K562 (cell line): ENCODE results near the gene ARHGEF38. TPM values are rescaled to one million over a fixed set of nuclear protein-coding genes. Genes with fewer than 3 reads are reported as not detected.
"Not testable (repeated sequence)": the region's sequence is repeated elsewhere in the genome, so short reads cannot be mapped to it uniquely, and the experiment has no call there.

ENCODE experiments used
- ATAC-seq: fragments of 200-7000 bp; cut with Tn5 transposase; 3 replicates; pipeline ENCODE4 v1.9.1; 2020; ENCODE audit warnings: moderate library complexity
- BruUV-seq: library from RNA; stranded (reverse); fragments of 400-500 nt; replicated peaks from 2 replicates; lab custom pipeline; 2021; lab: Mats Ljungman, UMichigan
- CTCF ChIA-PET: fragments of 300-600 bp; formaldehyde crosslinking; extraction: SDS; loops from one replicate; lab custom pipeline; 2021; ENCODE audit warnings: low intra/inter-chr PET ratio; lab: Yijun Ruan, JAX
- POLR2A ChIA-PET: fragments of 300-600, 350-650 bp; sonication (Branson Sonifier 250); formaldehyde crosslinking; extraction: SDS; loops from one replicate; lab custom pipeline; 2021; ENCODE audit warnings: antibody characterized with exemption, inconsistent platforms; lab: Yijun Ruan, JAX
- DNase-seq, 4 experiments: peaks; one replicate each; pipeline versions ENCODE4 v3.0.0 to v3.0.0-alpha.2; 2011 to 2018; ENCODE audit warnings: low spot score in 3 of 4, mixed read lengths in 3 of 4; ENCODE audit errors: extremely low read depth in 1 of 4
- FAIRE-seq: peaks from 2 replicates; lab custom pipeline; 2011; peaks lifted over from hg19 to GRCh38; lab: Jason Lieb, UNC
- H2AFZ ChIP-seq: 2 replicates; pipeline ENCODE4 v1.6.0; 2011; ENCODE audit warnings: low read depth, low read length, control low read depth, inconsistent platforms
- H3K27ac ChIP-seq: fragments of 200-600 bp; 3 replicates; pipeline ENCODE4 v1.8.0; 2011; ENCODE audit warnings: low read depth, mild to moderate bottlenecking, control low read depth, inconsistent platforms, low read length, moderate library complexity, mixed read lengths; ENCODE audit errors: extremely low read depth
- H3K27me3 ChIP-seq, 2 experiments: fragments of 300-600 bp in 1 of 2; 2 replicates in 1 of 2; 3 replicates in 1 of 2; pipeline versions ENCODE4 v1.6.0 to v1.8.0; 2011; ENCODE audit warnings: inconsistent platforms in 2 of 2, low read length in 2 of 2, mild to moderate bottlenecking in 1 of 2, mixed read lengths in 1 of 2, moderate library complexity in 1 of 2; ENCODE audit not compliant: control insufficient read depth in 2 of 2, insufficient read depth in 2 of 2
- H3K36me3 ChIP-seq: fragments of 300-600 bp; 3 replicates; pipeline ENCODE4 v1.8.0; 2011; ENCODE audit warnings: mild to moderate bottlenecking, low read length, inconsistent platforms; ENCODE audit not compliant: control insufficient read depth, insufficient read depth
- H3K4me1 ChIP-seq, 2 experiments: fragments of 200-600 bp in 1 of 2; replicated peaks in 1 of 2; 2 replicates in 1 of 2; 3 replicates in 1 of 2; pipeline versions ENCODE4 v1.5.1 to v1.8.0; 2011; ENCODE audit warnings: inconsistent platforms in 2 of 2, low read length in 2 of 2, mild to moderate bottlenecking in 1 of 2, mixed read lengths in 1 of 2, moderate library complexity in 1 of 2; ENCODE audit not compliant: control insufficient read depth in 2 of 2, insufficient read depth in 2 of 2
- H3K4me2 ChIP-seq: 2 replicates; pipeline ENCODE4 v1.6.1; 2011; ENCODE audit warnings: low read length, control low read depth, inconsistent platforms, mixed read lengths; ENCODE audit not compliant: insufficient read depth
- H3K4me3 ChIP-seq: fragments of 200-600 bp; sonication (generic), shearing (Covaris generic); 2 replicates; pipeline ENCODE4 v1.5.1; 2016; ENCODE audit warnings: control low read depth, inconsistent platforms
- H3K79me2 ChIP-seq: fragments of 200-600 bp; 3 replicates; pipeline ENCODE4 v1.8.0; 2011; ENCODE audit warnings: low read length, inconsistent platforms; ENCODE audit not compliant: control insufficient read depth, insufficient read depth
- H3K9ac ChIP-seq, 2 experiments: 2 replicates each; pipeline versions ENCODE4 v1.6.0 to v1.6.1; 2011; ENCODE audit warnings: low read depth in 2 of 2, low read length in 2 of 2, control low read depth in 1 of 2, inconsistent platforms in 1 of 2, mild to moderate bottlenecking in 1 of 2, mixed read lengths in 1 of 2; ENCODE audit not compliant: insufficient read depth in 1 of 2
- H3K9me1 ChIP-seq: one replicate; pipeline ENCODE4 v1.6.0; 2011; ENCODE audit warnings: inconsistent platforms, mild to moderate bottlenecking, low read length, moderate library complexity; ENCODE audit not compliant: control insufficient read depth, insufficient read depth
- H3K9me3 ChIP-seq: replicated peaks from 2 replicates; pipeline ENCODE4 v1.5.1; 2011; ENCODE audit warnings: low read depth, low read length, inconsistent platforms; ENCODE audit not compliant: control insufficient read depth, insufficient read depth
- H4K20me1 ChIP-seq: replicated peaks from 2 replicates; pipeline ENCODE4 v1.6.1; 2011; ENCODE audit warnings: low read length, inconsistent platforms, mixed read lengths; ENCODE audit not compliant: control insufficient read depth, insufficient read depth
- BCOR ChIP-seq: fragments of 450-650 bp; IDR thresholded peaks from 2 replicates; pipeline ENCODE4 v1.6.1; 2016
- KDM1A ChIP-seq, 2 experiments: fragments of 450-650 bp; IDR thresholded peaks; 2 replicates each; pipeline ENCODE4 v1.6.1; 2016; ENCODE audit warnings: mild to moderate bottlenecking in 2 of 2
- ZNF146 ChIP-seq: IDR thresholded peaks from one replicate; pipeline ENCODE4 v1.6.1; 2018; ENCODE audit warnings: missing compliant biosample characterization; ENCODE audit not compliant: unreplicated experiment
- WGBS: fragments of 100-300 bp; shearing (Covaris generic); methylation state at CpG from one replicate; pipeline ENCODE4 v1.1.6; 2016; ENCODE audit warnings: low coverage, mixed read lengths; ENCODE audit not compliant: insufficient coverage; ENCODE audit errors: missing lambda C conversion rate; 5-methylcytosine and 5-hydroxymethylcytosine counted together
- in situ Hi-C: fragments of 300-500 bp; cut with MboI; formaldehyde crosslinking; loops from 4 replicates; pipeline ENCODE4 v1.15.0; 2018; ENCODE audit warnings: inconsistent platforms, mixed read lengths
- intact Hi-C: fragments of 100-400 bp; cut with micrococcal nuclease; formaldehyde crosslinking; loops from 2 replicates; pipeline ENCODE4 v1.14.2; 2022
- polyA plus RNA-seq, 8 experiments: library from polyadenylated mRNA; depleted of rRNA in 4 of 8; stranded (reverse) in 5 of 8; unstranded in 3 of 8; fragments of >200 nt; fragmentation: Nextera tagmentation in 2 of 8; fragmentation: Illumina TruSeq in 1 of 8; extraction: Ambion mirVana in 2 of 8; extraction: Trizol in 1 of 8; gene quantifications; 2 replicates each; pipeline versions ENCODE4 v1.2.1 to v1.2.3, GENCODE V29; 2011 to 2014; ENCODE audit warnings: inconsistent platforms in 1 of 8, missing spikeins in 1 of 8
- small RNA-seq: library from RNA; depleted of rRNA; stranded (forward); fragments of <200 nt; gene quantifications from one replicate; pipeline ENCODE3, GENCODE V24; 2014
- total RNA-seq, 7 experiments: library from RNA; depleted of rRNA in 6 of 7; stranded (reverse); fragments of >200 nt in 6 of 7; fragmentation: Illumina TruSeq in 2 of 7; extraction: Trizol in 2 of 7; gene quantifications; 2 replicates each; pipeline versions ENCODE4 v1.2.1 to v1.2.3, GENCODE V29; 2011 to 2021; ENCODE audit warnings: low replicate concordance in 1 of 7

Gene ARHGEF38
- total and polyA plus RNA-seq, 9 of the 15 experiments (the other 6 are each of a cell fraction or from before 2014, with no cell fraction given) = 0.17 TPM; not detected in 8

DNA sequence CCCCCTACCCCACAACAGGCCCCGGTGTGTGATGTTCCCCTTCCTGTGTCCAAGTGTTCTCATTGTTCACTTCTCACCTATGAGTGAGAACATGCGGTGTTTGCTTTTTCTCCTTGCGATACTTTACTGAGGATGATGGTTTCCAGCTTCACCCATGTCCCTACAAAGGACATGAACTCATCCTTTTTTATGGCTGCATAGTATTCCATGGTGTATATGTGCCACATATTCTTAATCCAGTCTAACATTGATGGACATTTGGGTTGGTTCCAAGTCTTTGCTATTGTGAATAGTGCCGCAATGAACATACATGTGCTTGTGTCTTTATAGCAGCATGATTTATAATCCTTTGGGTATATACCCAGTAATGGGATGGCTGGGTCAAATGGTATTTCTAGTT, 177.5 kb downstream of the ARHGEF38 start:
- peaks cover 13% of the 10 kb centered on the region; the same call in 1 of the 3 replicates for H3K36me3 ChIP-seq
- H3K4me3 ChIP-seq, BruUV-seq, H3K9me3 ChIP-seq, in situ Hi-C loops, FAIRE-seq, ATAC-seq, H3K27ac ChIP-seq, DNase-seq, H4K20me1 ChIP-seq, H3K4me2 ChIP-seq, H3K9ac ChIP-seq, POLR2A ChIA-PET, CTCF ChIA-PET, intact Hi-C loops, H2AFZ ChIP-seq, H3K4me1 ChIP-seq, H3K9me1 ChIP-seq, H3K79me2 ChIP-seq, H3K27me3 ChIP-seq: not testable (repeated sequence)
- TF ChIP-seq KDM1A (IDR thresholded peaks at IDR 0.05) = peak in 1 of 2 experiments; percentile 40; a peak in 1 of 4 replicates
- peak; percentile 52 for TF ChIP-seq ZNF146
- 0 out of 2 replicates have a peak, but pooled peaks have one; percentile 43 for TF ChIP-seq BCOR
- 90% methylated on average over 3 of the region's 4 CpGs for WGBS

Small RNAs within 50 kb of the gene (small RNA-seq; reads per million reads assigned to genes)
- not detected for gene ATP5F1EP1

Other genes starting within 250 kb of the ARHGEF38 start
- 79.8 and 124 TPM in 2 replicates for gene PPA2, start 78.6 kb upstream of the ARHGEF38 start, total RNA-seq (2014; rRNA removed)
- 109 and 129 TPM in 2 replicates for gene PPA2, start 78.6 kb upstream of the ARHGEF38 start, total RNA-seq (2014; rRNA removed; fragmentation: Illumina TruSeq; extraction: Trizol)
- gene PPA2, start 78.6 kb upstream of the ARHGEF38 start, total RNA-seq (2015; rRNA removed; fragmentation: Illumina TruSeq; extraction: Trizol) = 75.4 and 79.5 TPM in 2 replicates
- gene PPA2, start 78.6 kb upstream of the ARHGEF38 start, total RNA-seq (2021) = 104 and 107 TPM in 2 replicates
- 154 and 190 TPM in 2 replicates for gene PPA2, start 78.6 kb upstream of the ARHGEF38 start, polyA plus RNA-seq (2011; rRNA removed)
- gene PPA2, start 78.6 kb upstream of the ARHGEF38 start, polyA plus RNA-seq (2014; fragmentation: Illumina TruSeq; extraction: Trizol) = 48.3 and 56.7 TPM in 2 replicates
- 100 to 1,000 TPM in 1 of 2 experiments, 10 to 100 TPM in 1; 81.8 to 115 TPM for gene PPA2, start 78.6 kb upstream of the ARHGEF38 start, polyA plus RNA-seq (2014; fragmentation: Nextera tagmentation; extraction: Ambion mirVana)
- 110 and 119 TPM in 2 replicates for gene PPA2, start 78.6 kb upstream of the ARHGEF38 start, polyA plus RNA-seq (2014; rRNA removed)
- gene INTS12, start 156.1 kb downstream of the ARHGEF38 start, total RNA-seq (2014; rRNA removed) = 24.5 and 25.7 TPM in 2 replicates
- 26.8 and 28.3 TPM in 2 replicates for gene INTS12, start 156.1 kb downstream of the ARHGEF38 start, total RNA-seq (2014; rRNA removed; fragmentation: Illumina TruSeq; extraction: Trizol)
- gene INTS12, start 156.1 kb downstream of the ARHGEF38 start, total RNA-seq (2015; rRNA removed; fragmentation: Illumina TruSeq; extraction: Trizol) = 22.9 and 26.3 TPM in 2 replicates
- 26.2 and 26.7 TPM in 2 replicates for gene INTS12, start 156.1 kb downstream of the ARHGEF38 start, total RNA-seq (2021)
- gene INTS12, start 156.1 kb downstream of the ARHGEF38 start, polyA plus RNA-seq (2011; rRNA removed) = 44.3 and 57.1 TPM in 2 replicates
- 51.2 and 63.7 TPM in 2 replicates for gene INTS12, start 156.1 kb downstream of the ARHGEF38 start, polyA plus RNA-seq (2014; fragmentation: Illumina TruSeq; extraction: Trizol)
- gene INTS12, start 156.1 kb downstream of the ARHGEF38 start, polyA plus RNA-seq (2014; fragmentation: Nextera tagmentation; extraction: Ambion mirVana) = 10 to 100 TPM; 49.7 to 82.9 TPM
- gene INTS12, start 156.1 kb downstream of the ARHGEF38 start, polyA plus RNA-seq (2014; rRNA removed) = 41.2 and 42.4 TPM in 2 replicates
- 15.3 and 19.8 TPM in 2 replicates for gene GSTCD, start 156.2 kb downstream of the ARHGEF38 start, total RNA-seq (2014; rRNA removed)
- 24.5 and 25.6 TPM in 2 replicates for gene GSTCD, start 156.2 kb downstream of the ARHGEF38 start, total RNA-seq (2014; rRNA removed; fragmentation: Illumina TruSeq; extraction: Trizol)
- gene GSTCD, start 156.2 kb downstream of the ARHGEF38 start, total RNA-seq (2015; rRNA removed; fragmentation: Illumina TruSeq; extraction: Trizol) = 19.7 and 21.1 TPM in 2 replicates
- 17.6 and 18.8 TPM in 2 replicates for gene GSTCD, start 156.2 kb downstream of the ARHGEF38 start, total RNA-seq (2021)
- 29.5 and 36.3 TPM in 2 replicates for gene GSTCD, start 156.2 kb downstream of the ARHGEF38 start, polyA plus RNA-seq (2011; rRNA removed)
- 16.0 TPM in 2 replicates for gene GSTCD, start 156.2 kb downstream of the ARHGEF38 start, polyA plus RNA-seq (2014; fragmentation: Illumina TruSeq; extraction: Trizol)
- 1 to 10 TPM; 4.5 to 5.4 TPM for gene GSTCD, start 156.2 kb downstream of the ARHGEF38 start, polyA plus RNA-seq (2014; fragmentation: Nextera tagmentation; extraction: Ambion mirVana)
- gene GSTCD, start 156.2 kb downstream of the ARHGEF38 start, polyA plus RNA-seq (2014; rRNA removed) = 10.4 and 14.3 TPM in 2 replicates